T-cell (primary cell): ENCODE results near the gene TLR4. TPM values are rescaled to one million over a fixed set of nuclear protein-coding genes. Genes with fewer than 3 reads are reported as not detected.

Experiments used
- ATAC-seq, 4 experiments: fragments of 200-7000 bp in 3 of 4; fragments of 150-1000 bp in 1 of 4; cut with Tn5 transposase; replicated peaks in 1 of 4; 1 replicate in 3 of 4; 2 replicates in 1 of 4; pipeline ENCODE4 v1.10.0; 2021; ENCODE audit warnings: moderate library complexity in 3 of 4, mild to moderate bottlenecking in 2 of 4, moderate number of reproducible peaks in 1 of 4
- CTCF ChIA-PET, 2 donors: fragments of 300-600 bp; sonication (Branson Sonifier 250); formaldehyde crosslinking; loops; one replicate each; lab custom pipeline; 2022; ENCODE audit warnings: antibody characterized with exemption in 2 of 2; lab: Charles Lee
- POLR2A ChIA-PET, 2 donors: fragments of 300-600 bp; sonication (Branson Sonifier 250); formaldehyde crosslinking; loops; one replicate each; lab custom pipeline; 2022; ENCODE audit warnings: antibody characterized with exemption in 2 of 2; lab: Charles Lee
- DNase-seq, 35 experiments: peaks; one replicate each; pipeline versions ENCODE4 v3.0.0 to v3.0.0-alpha.2; 2013 to 2023
- H3K27ac ChIP-seq: one replicate; pipeline ENCODE4 v1.5.1; 2013; ENCODE audit warnings: low read length
- H3K27me3 ChIP-seq, 2 experiments: replicated peaks in 1 of 2; 1 replicate in 1 of 2; 2 replicates in 1 of 2; pipeline versions ENCODE4 v1.6.1 to v1.7.0; 2013; ENCODE audit warnings: low read length in 1 of 2, mixed read lengths in 1 of 2; ENCODE audit not compliant: control insufficient read depth in 2 of 2, insufficient read depth in 2 of 2; ENCODE audit errors: extremely low read depth in 1 of 2
- H3K36me3 ChIP-seq, 2 donors: 1 replicate in 1 of 2; 2 replicates in 1 of 2; pipeline versions ENCODE4 v1.6.1 to v1.7.0; 2013; ENCODE audit warnings: low read length in 1 of 2; ENCODE audit not compliant: control insufficient read depth in 2 of 2, insufficient read depth in 1 of 2; ENCODE audit errors: extremely low read depth in 1 of 2
- H3K4me1 ChIP-seq, 2 experiments: 1 replicate in 1 of 2; 2 replicates in 1 of 2; pipeline versions ENCODE4 v1.6.1 to v1.7.0; 2013; ENCODE audit warnings: low read length in 2 of 2, mixed read lengths in 1 of 2; ENCODE audit not compliant: insufficient read depth in 2 of 2, control insufficient read depth in 1 of 2; ENCODE audit errors: extremely low read depth in 1 of 2
- H3K4me3 ChIP-seq, 2 donors: 1 replicate in 1 of 2; 2 replicates in 1 of 2; pipeline versions ENCODE4 v1.5.1 to v1.7.0; 2013; ENCODE audit warnings: mild to moderate bottlenecking in 2 of 2, low read length in 1 of 2, moderate library complexity in 1 of 2; ENCODE audit not compliant: control insufficient read depth in 1 of 2; ENCODE audit errors: extremely low read depth in 1 of 2
- H3K9me3 ChIP-seq: 2 replicates; pipeline ENCODE4 v1.7.0; 2013
- H3K27ac Mint-ChIP-seq, 2 donors: one replicate each; pipeline ENCODE4 v1.8.0; 2020 to 2021; ENCODE audit warnings: mild to moderate bottlenecking in 2 of 2, mixed read lengths in 2 of 2
- H3K27me3 Mint-ChIP-seq, 2 donors: one replicate each; pipeline ENCODE4 v1.8.0; 2021 to 2022; ENCODE audit warnings: mixed read lengths in 2 of 2
- H3K36me3 Mint-ChIP-seq: one replicate; pipeline ENCODE4 v1.8.0; 2021; ENCODE audit warnings: mixed read lengths
- H3K4me1 Mint-ChIP-seq, 3 donors: one replicate each; pipeline ENCODE4 v1.8.0; 2020 to 2022; ENCODE audit warnings: mixed read lengths in 3 of 3, mild to moderate bottlenecking in 1 of 3
- H3K4me3 Mint-ChIP-seq, 3 donors: one replicate each; pipeline ENCODE4 v1.8.0; 2020 to 2022; ENCODE audit warnings: mild to moderate bottlenecking in 3 of 3, mixed read lengths in 3 of 3, moderate library complexity in 3 of 3
- H3K9me3 Mint-ChIP-seq, 3 donors: one replicate each; pipeline ENCODE4 v1.8.0; 2020 to 2022; ENCODE audit warnings: mixed read lengths in 3 of 3
- WGBS: methylation state at CpG from one replicate; pipeline ENCODE4 v1.1.5; 2013; ENCODE audit warnings: missing lambda C conversion rate; ENCODE audit not compliant: insufficient coverage; 5-methylcytosine and 5-hydroxymethylcytosine counted together
- total RNA-seq, 35 experiments: library from RNA in 6 of 35; stranded (reverse) in 6 of 35; fragments of 120-200 nt in 1 of 35; gene quantifications; one replicate each; pipeline versions ENCODE4 v1.2.1 to v1.2.4 and lab custom pipeline; 2013 to 2026

TLR4 gene
- total RNA-seq, 5 donors from 2014 or later (not counting 1 experiment from before 2014, with no cell fraction given) = 0.08 to 0.18 (median 0.16) TPM

DNA sequence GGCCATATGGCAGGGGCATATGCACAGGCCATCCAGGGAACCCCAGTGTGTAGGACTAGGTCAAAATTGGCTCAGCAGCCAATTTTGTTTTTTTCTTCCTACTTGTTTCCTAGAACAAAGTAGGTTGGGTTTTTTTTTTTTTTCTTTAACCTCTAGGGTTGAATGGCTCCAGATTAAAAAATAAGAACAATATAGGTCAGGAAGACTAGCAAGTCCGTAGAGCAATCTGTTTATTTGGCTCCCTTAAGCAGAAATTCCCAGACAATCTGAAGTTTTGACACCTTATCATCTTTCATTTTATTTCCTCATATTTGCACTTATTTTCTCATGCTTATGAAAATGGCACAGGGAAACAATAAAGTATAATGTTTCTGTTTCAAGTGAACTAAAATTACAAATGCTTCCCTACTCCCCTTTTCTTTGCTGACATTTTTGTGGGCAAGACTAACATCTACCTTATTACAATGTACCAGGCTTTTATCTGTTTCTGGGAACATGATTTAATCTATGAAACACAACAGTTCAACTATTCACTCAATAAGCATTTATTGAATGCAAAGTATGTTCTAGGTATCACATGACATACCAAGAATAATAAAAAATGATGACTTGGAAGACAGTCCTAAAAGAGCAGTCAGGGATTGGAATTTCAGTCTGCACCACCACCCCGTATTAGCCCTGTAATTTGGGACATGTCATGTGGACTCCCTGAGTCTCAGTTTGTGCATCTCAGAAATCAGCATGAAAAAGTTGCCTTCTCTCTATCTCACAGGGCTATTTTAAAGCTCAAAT is 30.5 kb downstream of the TLR4 start:
- Mint-ChIP-seq H3K27ac (no peak overlapping the region), H3K36me3 (no peaks in the 10 kb centered on the region), H3K27me3 (peaks cover 0 to 3% of the 10 kb centered on the region in 2 donors), H3K4me1 (no peaks in the 10 kb centered on the region), H3K4me3 (no peak overlapping the region), H3K9me3 (no peaks in the 10 kb centered on the region)
- H3K36me3 ChIP-seq = no peaks in the 10 kb centered on the region
- no peaks in the 10 kb centered on the region for H3K9me3 ChIP-seq
- H3K27ac ChIP-seq = no peak overlapping the region
- no peak overlapping the region for H3K4me3 ChIP-seq
- ChIA-PET CTCF (no interaction called here), POLR2A (no interaction called here)
- no peak for ATAC-seq
- no peak for DNase-seq
- peaks cover 0 to 2% of the 10 kb centered on the region in 2 experiments for H3K27me3 ChIP-seq
- WGBS = no CpG with 5 or more reads among the region's 2 CpGs
- H3K4me1 ChIP-seq = no peaks in the 10 kb centered on the region

GRCh38 chr9:117737721-117738226 is 33.6 kb downstream of the TLR4 start:
- Mint-ChIP-seq H3K4me3 (no peak overlapping the region), H3K4me1 (no peaks in the 10 kb centered on the region), H3K36me3 (no peaks in the 10 kb centered on the region), H3K27me3 (peaks cover 4 to 5% of the 10 kb centered on the region in 2 donors), H3K9me3 (no peaks in the 10 kb centered on the region), H3K27ac (no peak overlapping the region)
- POLR2A ChIA-PET = no interaction called here
- H3K4me3 ChIP-seq = no peak overlapping the region
- DNase-seq (no peak), ATAC-seq (no peak)
- H3K27ac ChIP-seq = no peak overlapping the region
- no peaks in the 10 kb centered on the region for H3K36me3 ChIP-seq
- 78% methylated on average over 4 of the region's 7 CpGs for WGBS
- peaks cover 0 to 2% of the 10 kb centered on the region in 2 experiments for H3K27me3 ChIP-seq
- H3K4me1 ChIP-seq = no peaks in the 10 kb centered on the region
- CTCF ChIA-PET = interaction anchor here in 1 of 2 donors (0.7 kb wide), 1 partner anchor 432 kb away, joined by 3 read pairs; no protein-coding TSS in a partner anchor
- no peaks in the 10 kb centered on the region for H3K9me3 ChIP-seq

- DNase-seq = no peak
- Histone ChIP-seq H3K4me3 (no peak overlapping the region), H3K36me3 (no peaks in the 10 kb centered on the region), H3K27me3 (peaks cover 0 to 6% of the 10 kb centered on the region in 2 experiments), H3K27ac (no peak overlapping the region), H3K9me3 (no peaks in the 10 kb centered on the region), H3K4me1 (no peaks in the 10 kb centered on the region)
- no peak overlapping the region for H3K27ac Mint-ChIP-seq
- no peak for ATAC-seq
- no peak overlapping the region for H3K4me3 Mint-ChIP-seq
- CTCF ChIA-PET = no interaction called here
- 87% methylated on average over 6 of the region's 10 CpGs for WGBS
- POLR2A ChIA-PET = no interaction called here
- H3K9me3 Mint-ChIP-seq = no peaks in the 10 kb centered on the region
- H3K36me3 Mint-ChIP-seq = no peaks in the 10 kb centered on the region
- peaks cover 6 to 10% of the 10 kb centered on the region in 2 donors for H3K27me3 Mint-ChIP-seq
- no peaks in the 10 kb centered on the region for H3K4me1 Mint-ChIP-seq
These were observed 35.0 kb downstream of the TLR4 start for GRCh38 chr9:117739206-117739605.

- no peak overlapping the region for H3K4me3 Mint-ChIP-seq
- H3K4me3 ChIP-seq = no peak overlapping the region
- no peaks in the 10 kb centered on the region for H3K9me3 Mint-ChIP-seq
- no peaks in the 10 kb centered on the region for H3K4me1 Mint-ChIP-seq
- no peaks in the 10 kb centered on the region for H3K36me3 Mint-ChIP-seq
- WGBS = 67% methylated on average over 1 of the region's 11 CpGs
- peaks cover 0 to 8% of the 10 kb centered on the region in 2 experiments for H3K27me3 ChIP-seq
- DNase-seq (no peak), ATAC-seq (no peak)
- H3K27ac Mint-ChIP-seq = no peak overlapping the region
- ChIA-PET POLR2A (no interaction called here), CTCF (no interaction called here)
- peaks cover 10 to 16% of the 10 kb centered on the region in 2 donors for H3K27me3 Mint-ChIP-seq
- no peaks in the 10 kb centered on the region for H3K9me3 ChIP-seq
- no peak overlapping the region for H3K27ac ChIP-seq
- H3K4me1 ChIP-seq = no peaks in the 10 kb centered on the region
- no peaks in the 10 kb centered on the region for H3K36me3 ChIP-seq
These were observed 35.6 kb downstream of the TLR4 start for GRCh38 chr9:117739624-117740347.

- CTCF ChIA-PET = no interaction called here
- Histone ChIP-seq H3K36me3 (no peaks in the 10 kb centered on the region), H3K9me3 (no peaks in the 10 kb centered on the region), H3K27me3 (peaks cover 6 to 16% of the 10 kb centered on the region in 2 experiments), H3K4me3 (no peak overlapping the region), H3K27ac (no peak overlapping the region), H3K4me1 (no peaks in the 10 kb centered on the region)
- no peak for DNase-seq
- Mint-ChIP-seq H3K4me1 (peaks cover 0 to 3% (median 3%) of the 10 kb centered on the region in 3 donors), H3K9me3 (no peaks in the 10 kb centered on the region), H3K27me3 (peaks cover 24 to 28% of the 10 kb centered on the region in 2 donors), H3K36me3 (no peaks in the 10 kb centered on the region), H3K27ac (no peak overlapping the region), H3K4me3 (no peak overlapping the region)
- no peak for ATAC-seq
- POLR2A ChIA-PET = no interaction called here
- 40% methylated on average over 1 of the region's 4 CpGs for WGBS
These were observed 37.9 kb downstream of the TLR4 start for GRCh38 chr9:117742131-117742530.

GRCh38 chr9:117744369-117744768 is 40.2 kb downstream of the TLR4 start:
- DNase-seq (no peak), ATAC-seq (no peak)
- Histone ChIP-seq H3K9me3 (no peaks in the 10 kb centered on the region), H3K4me1 (no peaks in the 10 kb centered on the region), H3K4me3 (no peak overlapping the region), H3K36me3 (no peaks in the 10 kb centered on the region), H3K27ac (no peak overlapping the region), H3K27me3 (peaks cover 6 to 16% of the 10 kb centered on the region in 2 experiments)
- no peak overlapping the region for H3K4me3 Mint-ChIP-seq
- no CpG with 5 or more reads among the region's 3 CpGs for WGBS
- ChIA-PET CTCF (no interaction called here), POLR2A (no interaction called here)
- H3K27me3 Mint-ChIP-seq = peaks cover 29 to 36% of the 10 kb centered on the region in 2 donors
- H3K36me3 Mint-ChIP-seq = no peaks in the 10 kb centered on the region
- H3K27ac Mint-ChIP-seq = no peak overlapping the region
- no peaks in the 10 kb centered on the region for H3K9me3 Mint-ChIP-seq
- H3K4me1 Mint-ChIP-seq = peaks cover 0 to 3% (median 3%) of the 10 kb centered on the region in 3 donors
